Measurements from ENCODE around the gene ZNF835.

The ZNF835 gene

DNA sequence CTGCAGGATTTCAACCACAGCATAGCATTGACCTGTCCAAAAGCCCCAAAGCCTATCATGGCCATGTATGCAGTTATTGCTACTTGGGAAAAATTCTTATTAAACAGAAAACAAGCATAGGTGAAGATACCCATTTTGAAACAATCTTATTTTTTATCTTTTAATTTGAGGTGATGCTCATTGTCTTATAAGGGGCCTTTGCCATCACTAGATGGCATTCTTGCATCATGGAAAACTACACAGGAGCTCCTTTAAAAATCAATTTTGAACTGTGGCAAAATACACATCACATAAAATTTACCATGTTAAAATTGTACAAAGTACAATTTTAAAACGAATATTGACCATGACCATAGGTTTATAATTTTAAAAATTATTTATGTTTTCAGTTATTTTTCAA, 38.9 kb upstream of the ZNF835 start:
- H3K79me1 ChIP-seq (replicated peaks; ENCODE audit: low read length, poor library complexity, severe bottlenecking): no peaks in the 10 kb centered on the region
- H2AK5ac ChIP-seq (ENCODE audit: low read length, severe bottlenecking): no peak overlapping the region
- no peak overlapping the region for H3K18ac ChIP-seq (ENCODE audit: low read depth in 1 of 2, low read length in 2 of 2)
- WGBS: no CpG with 5 or more reads among the region's 1 CpG
- no peak overlapping the region for H3K23ac ChIP-seq (ENCODE audit: low read length in 2 of 2)
- no peak overlapping the region for H2AFZ ChIP-seq (ENCODE audit: low read depth, low read length)
- H3K4me1 ChIP-seq (ENCODE audit: control insufficient read depth, insufficient read depth, low read depth, low read length): no peaks in the 10 kb centered on the region
- H2BK120ac ChIP-seq (ENCODE audit: low read depth, low read length): no peak overlapping the region
- no peak overlapping the region for H2BK12ac ChIP-seq (ENCODE audit: low read length in 2 of 2)
- H4K91ac ChIP-seq (ENCODE audit: low read length): no peak overlapping the region
- no peak overlapping the region for H4K8ac ChIP-seq (ENCODE audit: low read length)
- H3K14ac ChIP-seq (ENCODE audit: low read length in 2 of 2): no peak overlapping the region
- no peak overlapping the region for H3K4ac ChIP-seq (ENCODE audit: low read depth in 1 of 2, low read length in 2 of 2)
- no peak overlapping the region for H3K27ac ChIP-seq (ENCODE audit: low read length, poor library complexity, severe bottlenecking)
- no peaks in the 10 kb centered on the region for H3K36me3 ChIP-seq (ENCODE audit: control insufficient read depth in 1 of 2, insufficient read depth in 2 of 2, low read depth in 1 of 2, low read length in 2 of 2)
- H3K9ac ChIP-seq (ENCODE audit: low read length): no peak overlapping the region
- no peak overlapping the region for H3K4me2 ChIP-seq (ENCODE audit: low read length, poor library complexity, severe bottlenecking)
- peaks cover 42% of the 10 kb centered on the region for H3K9me3 ChIP-seq (ENCODE audit: control insufficient read depth, low read length)
- no peak overlapping the region for H2BK5ac ChIP-seq (ENCODE audit: low read depth, low read length, poor library complexity, severe bottlenecking)
- H3K27me3 ChIP-seq (ENCODE audit: control insufficient read depth in 1 of 2, insufficient read depth in 1 of 2, low read length in 2 of 2): no peaks in the 10 kb centered on the region
- H2BK15ac ChIP-seq (ENCODE audit: low read depth, poor library complexity, severe bottlenecking): no peak overlapping the region
- H3K4me3 ChIP-seq (ENCODE audit: insufficient read depth in 1 of 2, low read depth in 1 of 2, low read length in 2 of 2): peak overlapping the region in 1 of 2 experiments; percentile 18
- DNase-seq: no peak

GRCh38 chr19:56707821-56708220, 36.3 kb upstream of the ZNF835 start:
- Histone ChIP-seq H3K27ac (ENCODE audit: low read length, poor library complexity, severe bottlenecking) (no peak overlapping the region), H3K79me1 (replicated peaks; ENCODE audit: low read length, poor library complexity, severe bottlenecking) (no peaks in the 10 kb centered on the region), H3K4me1 (ENCODE audit: control insufficient read depth, insufficient read depth, low read depth, low read length) (no peaks in the 10 kb centered on the region), H3K4ac (ENCODE audit: low read depth in 1 of 2, low read length in 2 of 2) (no peak overlapping the region), H3K27me3 (ENCODE audit: control insufficient read depth in 1 of 2, insufficient read depth in 1 of 2, low read length in 2 of 2) (no peaks in the 10 kb centered on the region), H3K4me2 (ENCODE audit: low read length, poor library complexity, severe bottlenecking) (no peak overlapping the region), H4K91ac (ENCODE audit: low read length) (no peak overlapping the region), H2BK120ac (ENCODE audit: low read depth, low read length) (no peak overlapping the region), H2AFZ (ENCODE audit: low read depth, low read length) (no peak overlapping the region), H3K36me3 (ENCODE audit: control insufficient read depth in 1 of 2, insufficient read depth in 2 of 2, low read depth in 1 of 2, low read length in 2 of 2) (no peaks in the 10 kb centered on the region), H2BK15ac (ENCODE audit: low read depth, poor library complexity, severe bottlenecking) (no peak overlapping the region), H3K14ac (ENCODE audit: low read length in 2 of 2) (no peak overlapping the region), H3K18ac (ENCODE audit: low read depth in 1 of 2, low read length in 2 of 2) (no peak overlapping the region), H3K23ac (ENCODE audit: low read length in 2 of 2) (no peak overlapping the region), H3K4me3 (ENCODE audit: insufficient read depth in 1 of 2, low read depth in 1 of 2, low read length in 2 of 2) (no peak overlapping the region), H3K9me3 (ENCODE audit: control insufficient read depth, low read length) (peaks cover 47% of the 10 kb centered on the region), H2BK12ac (ENCODE audit: low read length in 2 of 2) (no peak overlapping the region), H2BK5ac (ENCODE audit: low read depth, low read length, poor library complexity, severe bottlenecking) (no peak overlapping the region), H2AK5ac (ENCODE audit: low read length, severe bottlenecking) (no peak overlapping the region), H4K8ac (ENCODE audit: low read length) (no peak overlapping the region), H3K9ac (ENCODE audit: low read length) (no peak overlapping the region)
- DNase-seq: no peak
- 67% methylated on average over 1 of the region's 3 CpGs for WGBS

- Histone ChIP-seq H3K23ac (ENCODE audit: low read length in 2 of 2) (no peak overlapping the region), H3K4ac (ENCODE audit: low read depth in 1 of 2, low read length in 2 of 2) (no peak overlapping the region), H2AK5ac (ENCODE audit: low read length, severe bottlenecking) (no peak overlapping the region), H3K36me3 (ENCODE audit: control insufficient read depth in 1 of 2, insufficient read depth in 2 of 2, low read depth in 1 of 2, low read length in 2 of 2) (no peaks in the 10 kb centered on the region), H3K9me3 (ENCODE audit: control insufficient read depth, low read length) (peaks cover 46% of the 10 kb centered on the region), H3K79me1 (replicated peaks; ENCODE audit: low read length, poor library complexity, severe bottlenecking) (no peaks in the 10 kb centered on the region), H3K4me2 (ENCODE audit: low read length, poor library complexity, severe bottlenecking) (no peak overlapping the region), H2AFZ (ENCODE audit: low read depth, low read length) (no peak overlapping the region), H3K4me3 (ENCODE audit: insufficient read depth in 1 of 2, low read depth in 1 of 2, low read length in 2 of 2) (no peak overlapping the region), H3K18ac (ENCODE audit: low read depth in 1 of 2, low read length in 2 of 2) (no peak overlapping the region), H3K4me1 (ENCODE audit: control insufficient read depth, insufficient read depth, low read depth, low read length) (no peaks in the 10 kb centered on the region), H2BK12ac (ENCODE audit: low read length in 2 of 2) (no peak overlapping the region), H2BK120ac (ENCODE audit: low read depth, low read length) (no peak overlapping the region), H4K91ac (ENCODE audit: low read length) (no peak overlapping the region), H4K8ac (ENCODE audit: low read length) (no peak overlapping the region), H3K9ac (ENCODE audit: low read length) (no peak overlapping the region), H3K14ac (ENCODE audit: low read length in 2 of 2) (no peak overlapping the region), H2BK15ac (ENCODE audit: low read depth, poor library complexity, severe bottlenecking) (no peak overlapping the region), H2BK5ac (ENCODE audit: low read depth, low read length, poor library complexity, severe bottlenecking) (no peak overlapping the region), H3K27ac (ENCODE audit: low read length, poor library complexity, severe bottlenecking) (no peak overlapping the region), H3K27me3 (ENCODE audit: control insufficient read depth in 1 of 2, insufficient read depth in 1 of 2, low read length in 2 of 2) (no peaks in the 10 kb centered on the region)
- DNase-seq: no peak
- 60% methylated on average over 1 of the region's 1 CpG for WGBS
Measured at GRCh38 chr19:56705939-56706338, 34.4 kb upstream of the ZNF835 start.

DNA sequence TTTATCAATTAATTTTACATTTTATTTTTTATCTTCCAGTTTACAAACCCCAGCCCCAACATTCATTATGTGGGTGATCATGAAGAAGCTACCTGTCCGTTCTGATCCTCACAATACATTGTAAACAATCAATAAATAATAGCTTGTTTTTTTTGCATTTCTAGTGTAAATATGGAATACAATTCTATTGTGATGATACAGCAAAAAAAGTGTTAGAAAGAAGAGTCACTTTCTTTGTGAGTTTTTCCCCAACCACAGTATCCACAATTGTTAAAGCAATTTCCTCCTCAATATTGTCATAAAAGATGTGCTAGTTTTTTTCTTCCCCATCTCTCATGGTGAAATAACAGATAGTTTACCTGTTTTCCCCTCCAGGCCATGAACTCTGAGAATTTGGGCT, 30.3 kb upstream of the ZNF835 start:
- H3K18ac ChIP-seq (ENCODE audit: low read depth in 1 of 2, low read length in 2 of 2): no peak overlapping the region
- H2BK12ac ChIP-seq (ENCODE audit: low read length in 2 of 2): no peak overlapping the region
- no peak overlapping the region for H3K4me2 ChIP-seq (ENCODE audit: low read length, poor library complexity, severe bottlenecking)
- no peak overlapping the region for H3K4ac ChIP-seq (ENCODE audit: low read depth in 1 of 2, low read length in 2 of 2)
- WGBS: 20% methylated on average over 1 of the region's 1 CpG
- peaks cover 39% of the 10 kb centered on the region for H3K9me3 ChIP-seq (ENCODE audit: control insufficient read depth, low read length)
- no peak overlapping the region for H4K8ac ChIP-seq (ENCODE audit: low read length)
- no peak overlapping the region for H2BK120ac ChIP-seq (ENCODE audit: low read depth, low read length)
- H2AFZ ChIP-seq (ENCODE audit: low read depth, low read length): no peak overlapping the region
- no peak overlapping the region for H3K23ac ChIP-seq (ENCODE audit: low read length in 2 of 2)
- no peaks in the 10 kb centered on the region for H3K27me3 ChIP-seq (ENCODE audit: control insufficient read depth in 1 of 2, insufficient read depth in 1 of 2, low read length in 2 of 2)
- no peaks in the 10 kb centered on the region for H3K4me1 ChIP-seq (ENCODE audit: control insufficient read depth, insufficient read depth, low read depth, low read length)
- no peak overlapping the region for H2BK15ac ChIP-seq (ENCODE audit: low read depth, poor library complexity, severe bottlenecking)
- H2AK5ac ChIP-seq (ENCODE audit: low read length, severe bottlenecking): no peak overlapping the region
- H3K9ac ChIP-seq (ENCODE audit: low read length): no peak overlapping the region
- DNase-seq: no peak
- no peak overlapping the region for H2BK5ac ChIP-seq (ENCODE audit: low read depth, low read length, poor library complexity, severe bottlenecking)
- H3K27ac ChIP-seq (ENCODE audit: low read length, poor library complexity, severe bottlenecking): no peak overlapping the region
- no peak overlapping the region for H3K4me3 ChIP-seq (ENCODE audit: insufficient read depth in 1 of 2, low read depth in 1 of 2, low read length in 2 of 2)
- H3K36me3 ChIP-seq (ENCODE audit: control insufficient read depth in 1 of 2, insufficient read depth in 2 of 2, low read depth in 1 of 2, low read length in 2 of 2): no peaks in the 10 kb centered on the region
- H3K79me1 ChIP-seq (replicated peaks; ENCODE audit: low read length, poor library complexity, severe bottlenecking): no peaks in the 10 kb centered on the region
- no peak overlapping the region for H3K14ac ChIP-seq (ENCODE audit: low read length in 2 of 2)
- H4K91ac ChIP-seq (ENCODE audit: low read length): no peak overlapping the region

Measured in mesenchymal stem cell (in vitro differentiated cells and primary cell).